ENCODE measurements around the gene KRTAP5-10. TPM values are rescaled to one million over a fixed set of nuclear protein-coding genes. Genes with fewer than 3 reads are reported as not detected.
"Not testable (repeated sequence)": the region's sequence is repeated elsewhere in the genome, so short reads cannot be mapped to it uniquely, and the experiment has no call there.

KRTAP5-10 gene
- total and polyA plus RNA-seq, 2 donors from 2014 or later = not detected

GRCh38 chr11:71539017-71539416 lies 26.3 kb upstream of the KRTAP5-10 start:
- FAIRE-seq = no peak
- DNase-seq = no peak
- TF ChIP-seq CTCF (IDR thresholded peaks at IDR 0.05; ENCODE audit: borderline replicate concordance, extremely low read depth, insufficient read depth) = no peak

GRCh38 chr11:71539971-71540370 lies 25.4 kb upstream of the KRTAP5-10 start:
- H3K27me3 ChIP-seq (ENCODE audit: control insufficient read depth, insufficient read depth, low read length); H3K4me3 ChIP-seq (ENCODE audit: low read length in 3 of 3); DNase-seq; intact Hi-C loops (cut with DNase I); H3K9ac ChIP-seq (ENCODE audit: low read length in 3 of 3); H3K27ac ChIP-seq (ENCODE audit: low read depth in 2 of 2, low read length in 2 of 2); FAIRE-seq; H3K9me3 ChIP-seq (ENCODE audit: control insufficient read depth in 2 of 3, insufficient read depth in 1 of 3, low read length in 3 of 3); H3K4me1 ChIP-seq (ENCODE audit: control insufficient read depth in 2 of 3, insufficient read depth in 2 of 3, low read depth in 1 of 3, low read length in 3 of 3); H3K36me3 ChIP-seq (ENCODE audit: control insufficient read depth in 2 of 3, insufficient read depth in 3 of 3, low read length in 3 of 3): not testable (repeated sequence)

More at GRCh38 chr11:71539017-71539416, 26.3 kb upstream of the KRTAP5-10 start:
- Histone ChIP-seq H3K27ac (ENCODE audit: low read depth in 2 of 2, low read length in 2 of 2) (no peak overlapping the region), H3K9me3 (ENCODE audit: control insufficient read depth in 2 of 3, insufficient read depth in 1 of 3, low read length in 3 of 3) (no peaks in the 10 kb centered on the region), H3K27me3 (ENCODE audit: control insufficient read depth, insufficient read depth, low read length) (no peaks in the 10 kb centered on the region), H3K4me1 (ENCODE audit: control insufficient read depth in 2 of 3, insufficient read depth in 2 of 3, low read depth in 1 of 3, low read length in 3 of 3) (peaks cover 0 to 5% (median 0%) of the 10 kb centered on the region in 3 donors), H3K4me3 (ENCODE audit: low read length in 3 of 3) (no peak overlapping the region), H3K36me3 (ENCODE audit: control insufficient read depth in 2 of 3, insufficient read depth in 3 of 3, low read length in 3 of 3) (no peaks in the 10 kb centered on the region), H3K9ac (ENCODE audit: low read length in 3 of 3) (no peak overlapping the region)
- intact Hi-C loops (cut with DNase I) = no loop called here

GRCh38 chr11:71540521-71541304 lies 24.6 kb upstream of the KRTAP5-10 start:
- H3K36me3 ChIP-seq (ENCODE audit: control insufficient read depth in 2 of 3, insufficient read depth in 3 of 3, low read length in 3 of 3); H3K9me3 ChIP-seq (ENCODE audit: control insufficient read depth in 2 of 3, insufficient read depth in 1 of 3, low read length in 3 of 3); H3K27ac ChIP-seq (ENCODE audit: low read depth in 2 of 2, low read length in 2 of 2); intact Hi-C loops (cut with DNase I); DNase-seq; H3K4me3 ChIP-seq (ENCODE audit: low read length in 3 of 3); H3K27me3 ChIP-seq (ENCODE audit: control insufficient read depth, insufficient read depth, low read length); FAIRE-seq; H3K4me1 ChIP-seq (ENCODE audit: control insufficient read depth in 2 of 3, insufficient read depth in 2 of 3, low read depth in 1 of 3, low read length in 3 of 3); H3K9ac ChIP-seq (ENCODE audit: low read length in 3 of 3): not testable (repeated sequence)

- Histone ChIP-seq H3K4me1 (ENCODE audit: control insufficient read depth in 2 of 3, insufficient read depth in 2 of 3, low read depth in 1 of 3, low read length in 3 of 3) (no peaks in the 10 kb centered on the region), H3K27ac (ENCODE audit: low read depth in 2 of 2, low read length in 2 of 2) (no peak overlapping the region), H3K4me3 (ENCODE audit: low read length in 3 of 3) (no peak overlapping the region), H3K9ac (ENCODE audit: low read length in 3 of 3) (no peak overlapping the region), H3K9me3 (ENCODE audit: control insufficient read depth in 2 of 3, insufficient read depth in 1 of 3, low read length in 3 of 3) (no peaks in the 10 kb centered on the region), H3K27me3 (ENCODE audit: control insufficient read depth, insufficient read depth, low read length) (no peaks in the 10 kb centered on the region), H3K36me3 (ENCODE audit: control insufficient read depth in 2 of 3, insufficient read depth in 3 of 3, low read length in 3 of 3) (no peaks in the 10 kb centered on the region)
- FAIRE-seq (no peak), DNase-seq (no peak)
- no peak for TF ChIP-seq CTCF (IDR thresholded peaks at IDR 0.05; ENCODE audit: borderline replicate concordance, extremely low read depth, insufficient read depth)
- intact Hi-C loops (cut with DNase I) = no loop called here
Measured at GRCh38 chr11:71542382-71542781, 23.0 kb upstream of the KRTAP5-10 start.
